Stimulated activated CD4-positive, alpha-beta T cell treated with anti-CD3 and anti-CD28 coated beads, Interleukin-2, amount 100 ng/mL, for 24 hours (primary cell): ENCODE data around the gene HNRNPUL1.
"Not testable (repeated sequence)": the region's sequence is repeated elsewhere in the genome, so short reads cannot be mapped to it uniquely, and the experiment has no call there.

Experiments
- DNase-seq, 2 donors: peaks; one replicate each; pipeline ENCODE4 v3.0.0-alpha.2; 2020

The HNRNPUL1 gene

GRCh38 chr19:41278478-41278877 is 14.3 kb downstream of the HNRNPUL1 start:
- DNase-seq, result no peak

- no peak for DNase-seq
Observed at GRCh38 chr19:41288673-41289530, 24.7 kb downstream of the HNRNPUL1 start.

- DNase-seq, result not testable (repeated sequence)
Observed at GRCh38 chr19:41289814-41290213, 25.6 kb downstream of the HNRNPUL1 start.

GRCh38 chr19:41294393-41294792 is 30.2 kb downstream of the HNRNPUL1 start:
- no peak for DNase-seq

GRCh38 chr19:41295499-41295898 is 31.3 kb downstream of the HNRNPUL1 start:
- DNase-seq, result no peak

- no peak for DNase-seq
Observed at GRCh38 chr19:41296433-41296871, 32.3 kb downstream of the HNRNPUL1 start.

- DNase-seq, result no peak
Observed at GRCh38 chr19:41297628-41298347, 33.6 kb downstream of the HNRNPUL1 start.

GRCh38 chr19:41298348-41298964 is 34.3 kb downstream of the HNRNPUL1 start:
- DNase-seq, result no peak

GRCh38 chr19:41299046-41299754 is 35.0 kb downstream of the HNRNPUL1 start:
- no peak for DNase-seq

GRCh38 chr19:41299755-41300089 is 35.5 kb downstream of the HNRNPUL1 start:
- DNase-seq, result no peak

GRCh38 chr19:41300555-41300954 is 36.4 kb downstream of the HNRNPUL1 start:
- no peak for DNase-seq

GRCh38 chr19:41302624-41303351 is 38.6 kb downstream of the HNRNPUL1 start:
- peak; percentile 71 to 73 for DNase-seq

GRCh38 chr19:41303954-41304353 is 39.8 kb downstream of the HNRNPUL1 start:
- no peak for DNase-seq

- DNase-seq, result no peak
Observed at GRCh38 chr19:41304706-41305483, 40.7 kb downstream of the HNRNPUL1 start.

- DNase-seq, result no peak
Observed at GRCh38 chr19:41305927-41306793, 42.0 kb downstream of the HNRNPUL1 start.

GRCh38 chr19:41307090-41307875 is 43.1 kb downstream of the HNRNPUL1 start:
- no peak for DNase-seq

GRCh38 chr19:41307954-41308449 is 43.8 kb downstream of the HNRNPUL1 start:
- DNase-seq, result no peak

- DNase-seq, result peak; percentile 97 to 98
Observed at GRCh38 chr19:41308450-41309179, 44.4 kb downstream of the HNRNPUL1 start.
